ENCODE results near the gene FGD4.

The FGD4 gene

GRCh38 chr12:32627976-32628375, 228.6 kb downstream of the FGD4 start:
- TF ChIP-seq ZC3H10 (CRISPR knock-in tag; IDR thresholded peaks at IDR 0.05): no peak
- TF ChIP-seq ARNTL (CRISPR knock-in tag; IDR thresholded peaks at IDR 0.05; ENCODE audit: borderline replicate concordance, low read depth): no peak
- TF ChIP-seq OSR1 (CRISPR knock-in tag; IDR thresholded peaks at IDR 0.05): no peak
- TF ChIP-seq GLIS3 (CRISPR knock-in tag; IDR thresholded peaks at IDR 0.05): no peak
- no peak for TF ChIP-seq CREB5 (CRISPR knock-in tag; IDR thresholded peaks at IDR 0.05; ENCODE audit: low read depth)
- TF ChIP-seq ZNF8 (CRISPR knock-in tag; IDR thresholded peaks at IDR 0.05): no peak
- TF ChIP-seq ZNF565 (CRISPR knock-in tag; conservative IDR thresholded peaks at IDR 0.05; ENCODE audit: low read depth): no peak
- no peak for TF ChIP-seq TCF4 (CRISPR knock-in tag; IDR thresholded peaks at IDR 0.05; ENCODE audit: borderline replicate concordance)
- TF ChIP-seq PATZ1 (CRISPR knock-in tag; IDR thresholded peaks at IDR 0.05; ENCODE audit: borderline replicate concordance): no peak
- TF ChIP-seq RARB (CRISPR knock-in tag; IDR thresholded peaks at IDR 0.05): no peak

GRCh38 chr12:32641287-32641901, 242.0 kb downstream of the FGD4 start:
- TF ChIP-seq TOX (CRISPR knock-in tag; IDR thresholded peaks at IDR 0.05; ENCODE audit: borderline replicate concordance) (no peak), ZC3H10 (CRISPR knock-in tag; IDR thresholded peaks at IDR 0.05) (no peak), TSHZ2 (CRISPR knock-in tag; IDR thresholded peaks at IDR 0.05) (no peak), ZFP30 (CRISPR knock-in tag; IDR thresholded peaks at IDR 0.05) (no peak), ZFP3 (CRISPR knock-in tag; IDR thresholded peaks at IDR 0.05) (no peak), BACH2 (CRISPR knock-in tag; IDR thresholded peaks at IDR 0.05; ENCODE audit: borderline replicate concordance) (no peak), GLIS3 (CRISPR knock-in tag; IDR thresholded peaks at IDR 0.05) (no peak), PATZ1 (CRISPR knock-in tag; IDR thresholded peaks at IDR 0.05; ENCODE audit: borderline replicate concordance) (no peak), CSRNP3 (CRISPR knock-in tag; IDR thresholded peaks at IDR 0.05) (no peak), ZNF565 (CRISPR knock-in tag; conservative IDR thresholded peaks at IDR 0.05; ENCODE audit: low read depth) (no peak), ESRRG (CRISPR knock-in tag; IDR thresholded peaks at IDR 0.05) (no peak), ISL1 (CRISPR knock-in tag; IDR thresholded peaks at IDR 0.05) (no peak), ZNF70 (CRISPR knock-in tag; IDR thresholded peaks at IDR 0.05) (no peak), TCF4 (CRISPR knock-in tag; IDR thresholded peaks at IDR 0.05; ENCODE audit: borderline replicate concordance) (no peak), CREB5 (CRISPR knock-in tag; IDR thresholded peaks at IDR 0.05; ENCODE audit: low read depth) (no peak), ZNF8 (CRISPR knock-in tag; IDR thresholded peaks at IDR 0.05) (no peak), POU6F1 (CRISPR knock-in tag; IDR thresholded peaks at IDR 0.05; ENCODE audit: borderline replicate concordance, low read depth) (no peak), OSR1 (CRISPR knock-in tag; IDR thresholded peaks at IDR 0.05) (no peak)
- no peak for ATAC-seq

More at GRCh38 chr12:32627976-32628375, 228.6 kb downstream of the FGD4 start:
- no peak for ATAC-seq

Measured in SK-N-SH treated with all-trans-retinoic acid at 6 μM for 48 hours (cell line).